Astrocyte (in vitro differentiated cells and primary cell): ENCODE results near the gene DGKG. TPM values are rescaled to one million over a fixed set of nuclear protein-coding genes. Genes with fewer than 3 reads are reported as not detected.

ENCODE experiments used
- DNase-seq: peaks from one replicate; pipeline ENCODE4 v3.0.0-alpha.2; 2010; ENCODE audit warnings: low read depth
- FAIRE-seq: peaks from 2 replicates; lab custom pipeline; 2011; peaks lifted over from hg19 to GRCh38; lab: Jason Lieb, UNC
- H2AFZ ChIP-seq: 2 replicates; pipeline ENCODE4 v1.6.0; 2012; ENCODE audit warnings: low read depth, low read length, inconsistent platforms
- H3K27ac ChIP-seq: 2 replicates; pipeline ENCODE4 v1.5.1; 2011; ENCODE audit warnings: low read depth, low read length, inconsistent platforms
- H3K27me3 ChIP-seq: 2 replicates; pipeline ENCODE4 v1.6.0; 2011; ENCODE audit warnings: low read length, inconsistent platforms; ENCODE audit not compliant: insufficient read depth
- H3K36me3 ChIP-seq: 2 replicates; pipeline ENCODE4 v1.5.1; 2011; ENCODE audit warnings: low read length, inconsistent platforms; ENCODE audit not compliant: insufficient read depth
- H3K4me1 ChIP-seq: 2 replicates; pipeline ENCODE4 v1.5.1; 2011; ENCODE audit warnings: low read length, inconsistent platforms; ENCODE audit not compliant: insufficient read depth
- H3K4me2 ChIP-seq: 2 replicates; pipeline ENCODE4 v1.6.0; 2012; ENCODE audit warnings: low read length, inconsistent platforms
- H3K4me3 ChIP-seq: 2 replicates; pipeline ENCODE4 v1.5.1; 2011; ENCODE audit warnings: low read depth, mild to moderate bottlenecking, low read length, inconsistent platforms; ENCODE audit not compliant: insufficient read depth
- H3K79me2 ChIP-seq: 2 replicates; pipeline ENCODE4 v1.6.0; 2012; ENCODE audit warnings: mild to moderate bottlenecking, low read length, inconsistent platforms; ENCODE audit not compliant: insufficient read depth
- H3K9ac ChIP-seq: 2 replicates; pipeline ENCODE4 v1.6.0; 2012; ENCODE audit warnings: mild to moderate bottlenecking, low read length, inconsistent platforms
- H3K9me3 ChIP-seq: 2 replicates; pipeline ENCODE4 v1.5.1; 2012; ENCODE audit warnings: low read depth, mild to moderate bottlenecking, low read length, inconsistent platforms; ENCODE audit not compliant: insufficient read depth
- H4K20me1 ChIP-seq: 2 replicates; pipeline ENCODE4 v1.6.0; 2012; ENCODE audit warnings: low read length, inconsistent platforms; ENCODE audit not compliant: insufficient read depth
- H3K27ac Mint-ChIP-seq: one replicate; pipeline ENCODE4 v1.8.0; 2021; ENCODE audit warnings: mild to moderate bottlenecking, mixed read lengths; ENCODE audit not compliant: unreplicated experiment
- H3K27me3 Mint-ChIP-seq: one replicate; pipeline ENCODE4 v1.8.0; 2021; ENCODE audit warnings: low read depth, mixed read lengths; ENCODE audit not compliant: unreplicated experiment
- H3K36me3 Mint-ChIP-seq: one replicate; pipeline ENCODE4 v1.8.0; 2021; ENCODE audit warnings: low read depth, mixed read lengths; ENCODE audit not compliant: unreplicated experiment
- H3K4me1 Mint-ChIP-seq: one replicate; pipeline ENCODE4 v1.8.0; 2021; ENCODE audit warnings: low read depth, mixed read lengths; ENCODE audit not compliant: unreplicated experiment
- H3K4me3 Mint-ChIP-seq: one replicate; pipeline ENCODE4 v1.8.0; 2021; ENCODE audit warnings: mild to moderate bottlenecking, moderate library complexity, mixed read lengths; ENCODE audit not compliant: unreplicated experiment
- H3K9me3 Mint-ChIP-seq: one replicate; pipeline ENCODE4 v1.8.0; 2021; ENCODE audit warnings: mild to moderate bottlenecking, mixed read lengths; ENCODE audit not compliant: unreplicated experiment
- CTCF ChIP-seq: IDR thresholded peaks from 2 replicates; pipeline ENCODE4 v1.5.1; 2011; ENCODE audit warnings: low read depth, mild to moderate bottlenecking, inconsistent platforms, low read length, moderate library complexity; ENCODE audit not compliant: insufficient read depth
- EZH2 ChIP-seq: IDR thresholded peaks from 2 replicates; pipeline ENCODE4 v1.6.1; 2012; ENCODE audit warnings: mild to moderate bottlenecking, low read length, inconsistent platforms; ENCODE audit not compliant: insufficient read depth
- total RNA-seq: library from RNA; stranded (reverse); gene quantifications from 2 replicates; pipeline ENCODE4 v1.2.1, GENCODE V29; 2021

The DGKG gene
- total RNA-seq, 1 donor from 2014 or later, result 0.64 TPM

DNA sequence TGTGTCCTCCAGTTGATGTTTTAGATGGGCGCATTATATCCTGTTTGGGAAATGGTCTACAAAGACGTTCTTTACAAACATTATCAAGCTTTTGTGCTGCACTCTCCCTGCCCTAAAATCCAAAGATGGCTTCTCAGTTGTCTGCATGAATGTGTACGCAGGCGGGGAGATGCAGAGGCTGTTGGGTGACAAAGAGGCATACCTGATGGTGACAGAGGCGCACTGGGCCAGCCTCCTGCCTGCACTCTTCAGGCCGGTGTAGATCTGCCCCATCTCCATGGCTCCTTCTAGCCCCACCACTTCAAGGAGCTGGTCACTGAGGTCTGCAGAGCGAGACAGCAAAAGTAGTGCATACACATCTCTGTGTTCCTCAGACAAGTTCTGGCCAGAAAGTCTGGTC lies 197.3 kb downstream of the DGKG start:
- H3K27me3 Mint-ChIP-seq, result peaks cover 46% of the 10 kb centered on the region
- Histone ChIP-seq H3K4me1 (no peaks in the 10 kb centered on the region), H3K27ac (no peak overlapping the region), H3K4me2 (no peak overlapping the region), H4K20me1 (no peaks in the 10 kb centered on the region), H3K27me3 (peaks cover 10% of the 10 kb centered on the region), H3K9me3 (no peaks in the 10 kb centered on the region), H3K9ac (no peak overlapping the region), H3K79me2 (no peaks in the 10 kb centered on the region), H3K4me3 (no peak overlapping the region), H3K36me3 (no peaks in the 10 kb centered on the region), H2AFZ (no peak overlapping the region)
- DNase-seq, result no peak
- H3K36me3 Mint-ChIP-seq, result peaks cover 5% of the 10 kb centered on the region
- H3K9me3 Mint-ChIP-seq, result peaks cover 7% of the 10 kb centered on the region
- H3K27ac Mint-ChIP-seq, result no peak overlapping the region
- peaks cover 2% of the 10 kb centered on the region for H3K4me1 Mint-ChIP-seq
- TF ChIP-seq EZH2, result no peak
- TF ChIP-seq CTCF, result no peak
- no peak for FAIRE-seq
- no peak overlapping the region for H3K4me3 Mint-ChIP-seq

- H3K4me3 ChIP-seq, result no peak overlapping the region
- H4K20me1 ChIP-seq, result no peaks in the 10 kb centered on the region
- TF ChIP-seq EZH2 (no peak), CTCF (no peak)
- H3K79me2 ChIP-seq, result no peaks in the 10 kb centered on the region
- Mint-ChIP-seq H3K36me3 (peaks cover 5% of the 10 kb centered on the region), H3K4me1 (peaks cover 2% of the 10 kb centered on the region), H3K27ac (peak overlapping the region; percentile 47), H3K9me3 (peaks cover 7% of the 10 kb centered on the region), H3K4me3 (no peak overlapping the region), H3K27me3 (peaks cover 43% of the 10 kb centered on the region)
- FAIRE-seq (no peak), DNase-seq (no peak)
- no peaks in the 10 kb centered on the region for H3K36me3 ChIP-seq
- no peaks in the 10 kb centered on the region for H3K9me3 ChIP-seq
- no peak overlapping the region for H3K4me2 ChIP-seq
- peaks cover 6% of the 10 kb centered on the region for H3K27me3 ChIP-seq
- no peak overlapping the region for H3K27ac ChIP-seq
- no peak overlapping the region for H3K9ac ChIP-seq
- no peak overlapping the region for H2AFZ ChIP-seq
- H3K4me1 ChIP-seq, result no peaks in the 10 kb centered on the region
Measured at GRCh38 chr3:186162221-186162620, 199.8 kb downstream of the DGKG start.

DNA sequence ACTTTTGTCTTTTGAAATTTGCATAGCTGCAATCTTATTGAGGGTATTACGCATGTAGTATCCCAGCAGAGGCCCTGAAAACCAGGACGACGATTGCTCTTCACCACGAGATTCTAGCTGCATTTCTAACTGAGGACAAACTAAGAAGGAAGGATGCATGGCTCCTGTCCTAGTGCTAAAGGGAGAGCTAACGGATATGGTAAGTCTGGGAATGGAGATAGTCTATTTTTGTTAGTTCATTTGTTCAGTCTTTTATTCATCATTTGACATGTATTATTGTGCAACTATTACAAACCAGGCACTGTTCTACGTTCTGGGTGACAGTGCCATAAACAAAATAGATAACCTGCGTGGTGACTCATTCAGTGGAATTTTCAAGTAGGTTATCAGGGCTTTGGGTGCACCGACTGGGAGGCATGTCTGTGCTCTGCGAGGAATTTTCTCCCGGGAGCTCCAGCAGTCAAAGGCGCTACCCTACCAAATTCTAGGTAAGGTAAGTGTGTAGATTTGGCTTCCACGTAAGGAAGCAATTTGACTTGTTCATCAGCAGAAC lies 201.3 kb downstream of the DGKG start:
- H2AFZ ChIP-seq, result no peak overlapping the region
- FAIRE-seq (no peak), DNase-seq (no peak)
- H3K27me3 ChIP-seq, result peaks cover 2% of the 10 kb centered on the region
- no peaks in the 10 kb centered on the region for H3K36me3 ChIP-seq
- Mint-ChIP-seq H3K9me3 (peaks cover 7% of the 10 kb centered on the region), H3K4me3 (no peak overlapping the region), H3K4me1 (peaks cover 2% of the 10 kb centered on the region), H3K27ac (no peak overlapping the region), H3K27me3 (peaks cover 37% of the 10 kb centered on the region), H3K36me3 (peaks cover 5% of the 10 kb centered on the region)
- no peaks in the 10 kb centered on the region for H3K79me2 ChIP-seq
- TF ChIP-seq EZH2, result no peak
- TF ChIP-seq CTCF, result no peak
- no peak overlapping the region for H3K4me2 ChIP-seq
- H3K9ac ChIP-seq, result no peak overlapping the region
- no peaks in the 10 kb centered on the region for H3K9me3 ChIP-seq
- H3K4me3 ChIP-seq, result no peak overlapping the region
- no peaks in the 10 kb centered on the region for H3K4me1 ChIP-seq
- H3K27ac ChIP-seq, result no peak overlapping the region
- H4K20me1 ChIP-seq, result no peaks in the 10 kb centered on the region
